DND-41 (cell line): ENCODE measurements around the gene TBC1D23.

Source experiments
- ATAC-seq: fragments of 200-7000 bp; cut with Tn5 transposase; 3 replicates; pipeline ENCODE4 v1.9.1; 2021; ENCODE audit warnings: low read depth; ENCODE audit not compliant: insufficient read depth
- DNase-seq: peaks from one replicate; pipeline ENCODE4 v3.0.0-alpha.2; 2020
- H2AFZ ChIP-seq: 2 replicates; pipeline ENCODE4 v1.6.0; 2012; ENCODE audit warnings: low read depth, low read length
- H3K27ac ChIP-seq: 2 replicates; pipeline ENCODE4 v1.5.1; 2012; ENCODE audit warnings: low read length, inconsistent platforms
- H3K27me3 ChIP-seq: fragments of 200-600 bp; sonication (generic); 2 replicates; pipeline ENCODE4 v1.6.0; 2012; ENCODE audit warnings: low read length, mild to moderate bottlenecking, inconsistent platforms; ENCODE audit not compliant: insufficient read depth, poor library complexity
- H3K36me3 ChIP-seq: 2 replicates; pipeline ENCODE4 v1.5.1; 2012; ENCODE audit warnings: low read length, inconsistent platforms; ENCODE audit not compliant: insufficient read depth
- H3K4me1 ChIP-seq: 2 replicates; pipeline ENCODE4 v1.5.1; 2012; ENCODE audit warnings: mild to moderate bottlenecking, low read length; ENCODE audit not compliant: insufficient read depth
- H3K4me2 ChIP-seq: 2 replicates; pipeline ENCODE4 v1.6.0; 2012; ENCODE audit warnings: mild to moderate bottlenecking, moderate library complexity, low read length, inconsistent platforms; ENCODE audit not compliant: insufficient read depth
- H3K4me3 ChIP-seq, 2 experiments: fragments of 200-600 bp in 1 of 2; shearing (Covaris generic) in 1 of 2; 2 replicates each; pipeline ENCODE4 v1.5.1; 2012 to 2016; ENCODE audit warnings: inconsistent platforms in 2 of 2, low read length in 2 of 2, mild to moderate bottlenecking in 2 of 2, low read depth in 1 of 2, moderate library complexity in 1 of 2
- H3K79me2 ChIP-seq: 2 replicates; pipeline ENCODE4 v1.6.0; 2012; ENCODE audit warnings: low read length, inconsistent platforms; ENCODE audit not compliant: insufficient read depth
- H3K9ac ChIP-seq: 2 replicates; pipeline ENCODE4 v1.6.0; 2012; ENCODE audit warnings: low read depth, mild to moderate bottlenecking, inconsistent platforms, low read length, moderate library complexity
- H3K9me3 ChIP-seq: 2 replicates; pipeline ENCODE4 v1.5.1; 2012; ENCODE audit warnings: low read length, moderate library complexity, mild to moderate bottlenecking, inconsistent platforms; ENCODE audit not compliant: insufficient read depth, severe bottlenecking
- H4K20me1 ChIP-seq: 2 replicates; pipeline ENCODE4 v1.6.0; 2012; ENCODE audit warnings: low read length; ENCODE audit not compliant: insufficient read depth
- EZH2 ChIP-seq: IDR thresholded peaks from 3 replicates; pipeline ENCODE4 v1.6.1; 2012; ENCODE audit warnings: borderline replicate concordance, low read depth, mild to moderate bottlenecking, moderate library complexity, low read length, inconsistent platforms; ENCODE audit not compliant: severe bottlenecking
- TF ChIP-seq, protein P1 (sequence below): IDR thresholded peaks from 2 replicates; pipeline ENCODE4 v1.5.1; 2012; ENCODE audit warnings: borderline replicate concordance, low read length, moderate library complexity, mild to moderate bottlenecking; ENCODE audit not compliant: poor library complexity, severe bottlenecking; ENCODE audit errors: extremely low read depth

The TBC1D23 gene

DNA sequence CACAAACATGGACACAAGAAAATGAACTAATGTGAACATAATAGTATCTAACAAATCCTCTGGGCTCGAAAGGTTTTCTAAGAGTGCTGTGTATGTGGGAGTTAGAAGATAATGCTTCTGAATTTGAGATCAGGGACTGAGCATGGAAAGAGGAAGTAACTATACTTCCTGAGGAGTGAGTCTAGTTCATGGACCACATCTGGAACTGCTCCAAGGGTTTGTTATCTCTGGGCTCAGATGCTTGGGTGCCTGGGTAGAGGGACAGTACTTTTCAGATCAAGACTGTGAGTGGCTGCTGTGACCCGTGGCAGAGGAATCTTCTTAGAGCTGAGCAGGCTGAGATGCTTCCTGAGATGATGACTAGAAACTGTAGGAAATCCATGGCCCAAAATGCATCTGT lies 28.5 kb downstream of the TBC1D23 start:
- no peaks in the 10 kb centered on the region for H3K4me1 ChIP-seq
- H3K9ac ChIP-seq, result no peak overlapping the region
- peaks cover 31% of the 10 kb centered on the region; the same call in 1 of the 2 replicates for H3K36me3 ChIP-seq
- DNase-seq (no peak), ATAC-seq (no peak)
- H3K79me2 ChIP-seq, result no peaks in the 10 kb centered on the region
- no peaks in the 10 kb centered on the region for H4K20me1 ChIP-seq
- no peak overlapping the region for H3K4me2 ChIP-seq
- no peak overlapping the region for H3K27ac ChIP-seq
- H3K27me3 ChIP-seq, result no peaks in the 10 kb centered on the region
- H2AFZ ChIP-seq, result no peak overlapping the region
- H3K4me3 ChIP-seq, result no peak overlapping the region
- no peak for TF ChIP-seq EZH2
- TF ChIP-seq, protein P1, sequence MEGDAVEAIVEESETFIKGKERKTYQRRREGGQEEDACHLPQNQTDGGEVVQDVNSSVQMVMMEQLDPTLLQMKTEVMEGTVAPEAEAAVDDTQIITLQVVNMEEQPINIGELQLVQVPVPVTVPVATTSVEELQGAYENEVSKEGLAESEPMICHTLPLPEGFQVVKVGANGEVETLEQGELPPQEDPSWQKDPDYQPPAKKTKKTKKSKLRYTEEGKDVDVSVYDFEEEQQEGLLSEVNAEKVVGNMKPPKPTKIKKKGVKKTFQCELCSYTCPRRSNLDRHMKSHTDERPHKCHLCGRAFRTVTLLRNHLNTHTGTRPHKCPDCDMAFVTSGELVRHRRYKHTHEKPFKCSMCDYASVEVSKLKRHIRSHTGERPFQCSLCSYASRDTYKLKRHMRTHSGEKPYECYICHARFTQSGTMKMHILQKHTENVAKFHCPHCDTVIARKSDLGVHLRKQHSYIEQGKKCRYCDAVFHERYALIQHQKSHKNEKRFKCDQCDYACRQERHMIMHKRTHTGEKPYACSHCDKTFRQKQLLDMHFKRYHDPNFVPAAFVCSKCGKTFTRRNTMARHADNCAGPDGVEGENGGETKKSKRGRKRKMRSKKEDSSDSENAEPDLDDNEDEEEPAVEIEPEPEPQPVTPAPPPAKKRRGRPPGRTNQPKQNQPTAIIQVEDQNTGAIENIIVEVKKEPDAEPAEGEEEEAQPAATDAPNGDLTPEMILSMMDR, result no peak
- H3K9me3 ChIP-seq, result no peaks in the 10 kb centered on the region

DNA sequence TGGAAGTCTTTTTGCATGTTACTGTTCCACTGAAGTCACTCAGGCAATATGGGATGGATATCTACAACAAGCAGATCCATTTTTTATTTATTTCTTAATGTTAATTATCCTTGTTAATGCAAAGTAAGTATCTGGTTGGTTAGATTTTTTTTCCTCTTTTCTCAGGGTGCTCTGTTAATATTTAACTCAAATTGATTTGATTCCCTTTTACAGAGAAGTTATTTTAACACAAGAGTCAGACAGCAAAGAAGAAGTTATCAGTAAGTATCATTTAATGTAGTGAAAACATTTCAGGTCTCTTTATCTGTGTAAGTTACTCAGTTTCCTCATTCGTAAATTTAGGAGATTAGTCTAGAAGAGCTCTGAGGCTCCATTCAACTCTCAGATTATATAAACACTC lies 34.3 kb downstream of the TBC1D23 start:
- Histone ChIP-seq H3K9ac (no peak overlapping the region), H4K20me1 (no peaks in the 10 kb centered on the region), H3K4me2 (no peak overlapping the region), H3K4me3 (no peak overlapping the region), H3K27me3 (no peaks in the 10 kb centered on the region), H3K4me1 (no peaks in the 10 kb centered on the region), H3K9me3 (no peaks in the 10 kb centered on the region), H3K36me3 (peaks cover 37% of the 10 kb centered on the region), H3K27ac (no peak overlapping the region), H3K79me2 (no peaks in the 10 kb centered on the region), H2AFZ (no peak overlapping the region)
- no peak for DNase-seq
- no peak for TF ChIP-seq EZH2
- TF ChIP-seq, protein P1, result no peak
- no peak for ATAC-seq

DNA sequence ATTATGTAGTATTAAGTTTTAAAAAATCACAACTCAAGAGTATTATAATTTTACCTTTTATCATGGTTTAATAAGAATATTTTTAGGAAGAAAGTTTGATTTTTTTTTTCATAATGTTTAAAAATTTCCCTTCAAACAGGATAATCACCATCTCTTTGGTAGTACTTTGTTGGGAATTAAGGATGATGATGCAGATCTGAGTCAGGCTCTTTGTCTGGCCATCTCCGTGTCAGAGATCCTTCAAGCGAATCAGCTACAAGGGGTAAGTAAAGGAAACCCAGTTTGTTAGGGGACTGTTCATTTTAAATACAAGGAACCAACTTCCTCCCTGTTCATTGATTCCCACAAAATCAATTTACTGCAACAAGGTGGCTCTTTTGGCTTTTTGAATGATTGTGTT lies 37.0 kb downstream of the TBC1D23 start:
- no peak for TF ChIP-seq EZH2
- TF ChIP-seq, protein P1, result no peak
- no peaks in the 10 kb centered on the region for H3K27me3 ChIP-seq
- H3K9ac ChIP-seq, result no peak overlapping the region
- peaks cover 35% of the 10 kb centered on the region for H3K36me3 ChIP-seq
- H3K9me3 ChIP-seq, result no peaks in the 10 kb centered on the region
- H3K4me2 ChIP-seq, result no peak overlapping the region
- ATAC-seq (no peak), DNase-seq (no peak)
- H3K4me3 ChIP-seq, result no peak overlapping the region
- H4K20me1 ChIP-seq, result no peaks in the 10 kb centered on the region
- H2AFZ ChIP-seq, result no peak overlapping the region
- no peaks in the 10 kb centered on the region for H3K79me2 ChIP-seq
- no peak overlapping the region for H3K27ac ChIP-seq
- H3K4me1 ChIP-seq, result no peaks in the 10 kb centered on the region

DNA sequence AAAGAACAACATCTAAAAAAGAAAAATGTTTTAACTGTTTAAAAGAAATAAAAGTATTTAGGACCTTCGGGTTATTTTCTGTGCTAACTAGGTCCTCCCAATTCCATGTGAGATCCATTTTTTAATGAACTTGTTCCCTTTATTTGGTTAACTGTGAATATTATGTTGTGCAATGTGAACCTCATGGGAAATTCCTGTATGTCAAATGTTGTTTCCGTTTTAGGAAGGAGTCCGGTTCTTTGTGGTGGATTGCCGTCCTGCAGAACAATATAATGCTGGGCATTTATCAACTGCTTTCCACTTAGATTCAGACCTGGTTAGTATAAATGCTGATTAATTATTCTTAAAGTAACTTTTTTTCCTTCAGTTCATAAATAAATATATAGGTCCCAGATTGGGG lies 38.2 kb downstream of the TBC1D23 start:
- H3K27me3 ChIP-seq, result no peaks in the 10 kb centered on the region
- DNase-seq (no peak), ATAC-seq (no peak)
- peaks cover 35% of the 10 kb centered on the region for H3K36me3 ChIP-seq
- no peak overlapping the region for H2AFZ ChIP-seq
- H3K4me1 ChIP-seq, result no peaks in the 10 kb centered on the region
- TF ChIP-seq, protein P1, result no peak
- no peak for TF ChIP-seq EZH2
- H4K20me1 ChIP-seq, result no peaks in the 10 kb centered on the region
- H3K9me3 ChIP-seq, result no peaks in the 10 kb centered on the region
- no peak overlapping the region for H3K9ac ChIP-seq
- no peak overlapping the region for H3K4me2 ChIP-seq
- no peaks in the 10 kb centered on the region for H3K79me2 ChIP-seq
- no peak overlapping the region for H3K4me3 ChIP-seq
- H3K27ac ChIP-seq, result no peak overlapping the region
